Right atrium auricular region (tissue), 2 donors: Measurements from ENCODE around the gene TIAM1. TPM values are rescaled to one million over a fixed set of nuclear protein-coding genes. Genes with fewer than 3 reads are reported as not detected.

ENCODE experiments used
- DNase-seq: peaks from one replicate; pipeline ENCODE4 v3.0.0-alpha.2; 2019; ENCODE audit warnings: low spot score
- H3K27ac ChIP-seq, 2 donors: fragments of 200-600 bp; sonication (generic); 1 replicate in 1 of 2; 2 replicates in 1 of 2; pipeline ENCODE4 v1.5.1; 2016 to 2019
- H3K27me3 ChIP-seq, 2 donors: fragments of 200-600 bp; sonication (generic); one replicate each; pipeline versions ENCODE4 v1.5.1 to v1.6.0; 2017 to 2019
- H3K36me3 ChIP-seq: fragments of 200-600 bp; sonication (generic); one replicate; pipeline ENCODE4 v1.5.1; 2016
- H3K4me1 ChIP-seq, 2 donors: fragments of 200-600 bp; sonication (generic); one replicate each; pipeline versions ENCODE4 v1.5.1 to v1.6.0; 2017 to 2019
- H3K4me3 ChIP-seq, 2 donors: fragments of 200-600 bp; sonication (generic); 1 replicate in 1 of 2; 2 replicates in 1 of 2; pipeline ENCODE4 v1.5.1; 2017 to 2019; ENCODE audit warnings: mild to moderate bottlenecking in 1 of 2, moderate library complexity in 1 of 2
- H3K9me3 ChIP-seq, 2 donors: fragments of 200-600 bp; sonication (generic); one replicate each; pipeline ENCODE4 v1.5.1; 2019
- CTCF ChIP-seq, 2 donors: fragments of 200-600 bp; sonication (generic); IDR thresholded peaks; one replicate each; pipeline ENCODE4 v1.5.1; 2019; ENCODE audit warnings: antibody characterized with exemption in 2 of 2
- total RNA-seq, 2 donors: library from RNA; depleted of rRNA; stranded (reverse); fragments of >200 nt; gene quantifications; one replicate each; pipeline ENCODE4 v1.1.0, GENCODE V29; 2016

TIAM1 gene
- total RNA-seq, 2 donors from 2014 or later, result 2.5 to 4.1 TPM

GRCh38 chr21:31257265-31257664 is 86.8 kb downstream of the TIAM1 start:
- TF ChIP-seq CTCF (IDR thresholded peaks at IDR 0.05), result no peak
- Histone ChIP-seq H3K9me3 (no peaks in the 10 kb centered on the region), H3K36me3 (no peaks in the 10 kb centered on the region), H3K27me3 (no peaks in the 10 kb centered on the region), H3K4me1 (no peaks in the 10 kb centered on the region), H3K27ac (no peak overlapping the region), H3K4me3 (no peak overlapping the region)
- DNase-seq, result no peak

- Histone ChIP-seq H3K27ac (no peak overlapping the region), H3K9me3 (no peaks in the 10 kb centered on the region), H3K4me3 (no peak overlapping the region), H3K36me3 (no peaks in the 10 kb centered on the region), H3K27me3 (no peaks in the 10 kb centered on the region), H3K4me1 (no peaks in the 10 kb centered on the region)
- TF ChIP-seq CTCF (IDR thresholded peaks at IDR 0.05), result no peak
- no peak for DNase-seq
These were observed 88.2 kb downstream of the TIAM1 start for GRCh38 chr21:31255896-31256295.

GRCh38 chr21:31255036-31255435 is 89.0 kb downstream of the TIAM1 start:
- Histone ChIP-seq H3K4me1 (no peaks in the 10 kb centered on the region), H3K4me3 (no peak overlapping the region), H3K27me3 (no peaks in the 10 kb centered on the region), H3K27ac (no peak overlapping the region), H3K9me3 (no peaks in the 10 kb centered on the region), H3K36me3 (no peaks in the 10 kb centered on the region)
- no peak for DNase-seq
- TF ChIP-seq CTCF (IDR thresholded peaks at IDR 0.05), result no peak

- no peaks in the 10 kb centered on the region for H3K9me3 ChIP-seq
- H3K4me3 ChIP-seq, result no peak overlapping the region
- H3K27ac ChIP-seq, result no peak overlapping the region
- H3K27me3 ChIP-seq, result no peaks in the 10 kb centered on the region
- DNase-seq, result no peak
- no peaks in the 10 kb centered on the region for H3K4me1 ChIP-seq
- H3K36me3 ChIP-seq, result no peaks in the 10 kb centered on the region
- TF ChIP-seq CTCF (IDR thresholded peaks at IDR 0.05), result no peak
These were observed 89.9 kb downstream of the TIAM1 start for GRCh38 chr21:31254131-31254530.

- DNase-seq, result no peak
- Histone ChIP-seq H3K9me3 (no peaks in the 10 kb centered on the region), H3K4me3 (no peak overlapping the region), H3K27ac (no peak overlapping the region), H3K4me1 (no peaks in the 10 kb centered on the region), H3K36me3 (no peaks in the 10 kb centered on the region), H3K27me3 (no peaks in the 10 kb centered on the region)
- TF ChIP-seq CTCF (IDR thresholded peaks at IDR 0.05), result no peak
These were observed 90.4 kb downstream of the TIAM1 start for GRCh38 chr21:31253684-31254083.

- Histone ChIP-seq H3K36me3 (no peaks in the 10 kb centered on the region), H3K4me3 (no peak overlapping the region), H3K27ac (no peak overlapping the region), H3K9me3 (no peaks in the 10 kb centered on the region), H3K27me3 (no peaks in the 10 kb centered on the region), H3K4me1 (no peaks in the 10 kb centered on the region)
- TF ChIP-seq CTCF (IDR thresholded peaks at IDR 0.05), result no peak
- DNase-seq, result no peak
These were observed 91.5 kb downstream of the TIAM1 start for GRCh38 chr21:31252611-31253010.
